Fibroblast of lung (primary cell): ENCODE results near the gene RBM28. TPM values are rescaled to one million over a fixed set of nuclear protein-coding genes. Genes with fewer than 3 reads are reported as not detected.

Experiments used
- DNase-seq, 2 donors: peaks; one replicate each; pipeline versions ENCODE4 v3.0.0 to v3.0.0-alpha.2; 2010; ENCODE audit warnings: low read depth in 2 of 2
- H2AFZ ChIP-seq: 2 replicates; pipeline ENCODE4 v1.5.1; 2012; ENCODE audit warnings: low read length, control low read depth, inconsistent platforms
- H3K27ac ChIP-seq: 2 replicates; pipeline ENCODE4 v1.5.1; 2011; ENCODE audit warnings: low read length, control low read depth; ENCODE audit not compliant: insufficient read depth
- H3K27me3 ChIP-seq: 2 replicates; pipeline ENCODE4 v1.5.1; 2011; ENCODE audit warnings: mild to moderate bottlenecking, low read length; ENCODE audit not compliant: control insufficient read depth, insufficient read depth
- H3K36me3 ChIP-seq: 2 replicates; pipeline ENCODE4 v1.5.1; 2011; ENCODE audit warnings: low read length; ENCODE audit not compliant: control insufficient read depth, insufficient read depth
- H3K4me1 ChIP-seq: 2 replicates; pipeline ENCODE4 v1.5.1; 2011; ENCODE audit warnings: low read length; ENCODE audit not compliant: control insufficient read depth, insufficient read depth; ENCODE audit errors: extremely low read depth
- H3K4me2 ChIP-seq: 2 replicates; pipeline ENCODE4 v1.5.1; 2011; ENCODE audit warnings: low read length, control low read depth; ENCODE audit not compliant: insufficient read depth; ENCODE audit errors: extremely low read depth
- H3K4me3 ChIP-seq, 4 experiments: fragments of 200-600 bp in 1 of 4; sonication (generic) in 1 of 4; replicated peaks in 1 of 4; 2 replicates each; pipeline ENCODE4 v1.5.1; 2011 to 2016; ENCODE audit warnings: low read length in 4 of 4, low read depth in 3 of 4, mild to moderate bottlenecking in 3 of 4, control low read depth in 2 of 4, inconsistent platforms in 1 of 4, mixed read lengths in 1 of 4; ENCODE audit not compliant: insufficient read depth in 1 of 4; ENCODE audit errors: control extremely low read depth in 1 of 4
- H3K79me2 ChIP-seq: 2 replicates; pipeline ENCODE4 v1.5.1; 2012; ENCODE audit warnings: mild to moderate bottlenecking, low read length, inconsistent platforms; ENCODE audit not compliant: control insufficient read depth, insufficient read depth
- H3K9ac ChIP-seq: 2 replicates; pipeline ENCODE4 v1.5.1; 2011; ENCODE audit warnings: mild to moderate bottlenecking, low read length, control low read depth; ENCODE audit not compliant: insufficient read depth
- H3K9me3 ChIP-seq: 2 replicates; pipeline ENCODE4 v1.5.1; 2012; ENCODE audit warnings: low read depth, low read length; ENCODE audit not compliant: control insufficient read depth, insufficient read depth
- H4K20me1 ChIP-seq: 2 replicates; pipeline ENCODE4 v1.5.1; 2011; ENCODE audit warnings: low read length; ENCODE audit not compliant: control insufficient read depth, insufficient read depth; ENCODE audit errors: extremely low read depth
- EZH2 ChIP-seq: IDR thresholded peaks from 2 replicates; pipeline ENCODE4 v1.5.1; 2012; ENCODE audit warnings: low read length, control low read depth, mild to moderate bottlenecking; ENCODE audit errors: missing control alignments
- polyA plus RNA-seq, 2 donors: library from polyadenylated mRNA; depleted of rRNA in 1 of 2; stranded (reverse) in 1 of 2; unstranded in 1 of 2; fragments of >200 nt; gene quantifications; 2 replicates each; pipeline ENCODE4 v1.2.1, GENCODE V29; 2011 to 2012; ENCODE audit warnings: missing spikeins in 1 of 2
- total RNA-seq: library from RNA; depleted of rRNA; stranded (reverse); fragments of >200 nt; gene quantifications from 2 replicates; pipeline ENCODE4 v1.2.1, GENCODE V29; 2014
- TF ChIP-seq, protein P1 (sequence below), 2 donors: IDR thresholded peaks in 1 of 2; conservative IDR thresholded peaks in 1 of 2; 1 replicate in 1 of 2; 2 replicates in 1 of 2; pipeline ENCODE4 v1.5.1; 2011 to 2012; ENCODE audit warnings: low read length in 2 of 2, control low read depth in 1 of 2, inconsistent platforms in 1 of 2, low read depth in 1 of 2, mild to moderate bottlenecking in 1 of 2

The RBM28 gene
- total and polyA plus RNA-seq, 2 donors (not counting 1 experiment from before 2014, with no cell fraction given): 11.2 to 22.9 TPM

DNA sequence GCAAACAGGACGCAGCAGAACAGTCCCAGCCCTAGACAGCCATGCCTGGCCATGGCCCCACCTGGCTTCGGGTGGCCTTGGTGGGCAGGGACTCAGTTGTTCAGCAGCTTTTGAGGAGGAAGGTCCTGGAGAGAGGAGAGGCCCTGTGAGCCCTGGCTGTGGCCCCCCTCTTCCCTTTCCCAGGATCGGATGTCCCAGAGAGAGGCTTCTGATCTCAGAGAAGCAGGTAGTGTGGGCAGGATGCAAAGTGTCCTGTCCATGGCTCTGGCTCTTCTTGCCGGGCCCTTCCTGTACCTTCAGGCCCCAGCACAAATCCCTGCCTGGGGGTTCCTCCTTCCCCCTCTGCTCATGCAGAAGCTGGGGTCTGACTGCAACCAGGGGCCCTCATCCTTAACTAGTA lies 16.2 kb upstream of the RBM28 start:
- no peaks in the 10 kb centered on the region for H3K4me1 ChIP-seq
- no peak for DNase-seq
- no peak overlapping the region for H3K4me2 ChIP-seq
- no peaks in the 10 kb centered on the region for H3K9me3 ChIP-seq
- no peak overlapping the region for H3K27ac ChIP-seq
- no peaks in the 10 kb centered on the region for H3K79me2 ChIP-seq
- no peaks in the 10 kb centered on the region for H3K36me3 ChIP-seq
- H4K20me1 ChIP-seq: no peaks in the 10 kb centered on the region
- H3K27me3 ChIP-seq: peaks cover 35% of the 10 kb centered on the region
- TF ChIP-seq, protein P1, sequence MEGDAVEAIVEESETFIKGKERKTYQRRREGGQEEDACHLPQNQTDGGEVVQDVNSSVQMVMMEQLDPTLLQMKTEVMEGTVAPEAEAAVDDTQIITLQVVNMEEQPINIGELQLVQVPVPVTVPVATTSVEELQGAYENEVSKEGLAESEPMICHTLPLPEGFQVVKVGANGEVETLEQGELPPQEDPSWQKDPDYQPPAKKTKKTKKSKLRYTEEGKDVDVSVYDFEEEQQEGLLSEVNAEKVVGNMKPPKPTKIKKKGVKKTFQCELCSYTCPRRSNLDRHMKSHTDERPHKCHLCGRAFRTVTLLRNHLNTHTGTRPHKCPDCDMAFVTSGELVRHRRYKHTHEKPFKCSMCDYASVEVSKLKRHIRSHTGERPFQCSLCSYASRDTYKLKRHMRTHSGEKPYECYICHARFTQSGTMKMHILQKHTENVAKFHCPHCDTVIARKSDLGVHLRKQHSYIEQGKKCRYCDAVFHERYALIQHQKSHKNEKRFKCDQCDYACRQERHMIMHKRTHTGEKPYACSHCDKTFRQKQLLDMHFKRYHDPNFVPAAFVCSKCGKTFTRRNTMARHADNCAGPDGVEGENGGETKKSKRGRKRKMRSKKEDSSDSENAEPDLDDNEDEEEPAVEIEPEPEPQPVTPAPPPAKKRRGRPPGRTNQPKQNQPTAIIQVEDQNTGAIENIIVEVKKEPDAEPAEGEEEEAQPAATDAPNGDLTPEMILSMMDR (conservative IDR thresholded peaks at IDR 0.05 in 1 of 2, IDR thresholded peaks at IDR 0.05 in 1 of 2; ENCODE audit: low read depth in 1 of 2, low read length in 2 of 2): no peak
- TF ChIP-seq EZH2: no peak
- H2AFZ ChIP-seq: no peak overlapping the region
- no peak overlapping the region for H3K9ac ChIP-seq
- no peak overlapping the region for H3K4me3 ChIP-seq

DNA sequence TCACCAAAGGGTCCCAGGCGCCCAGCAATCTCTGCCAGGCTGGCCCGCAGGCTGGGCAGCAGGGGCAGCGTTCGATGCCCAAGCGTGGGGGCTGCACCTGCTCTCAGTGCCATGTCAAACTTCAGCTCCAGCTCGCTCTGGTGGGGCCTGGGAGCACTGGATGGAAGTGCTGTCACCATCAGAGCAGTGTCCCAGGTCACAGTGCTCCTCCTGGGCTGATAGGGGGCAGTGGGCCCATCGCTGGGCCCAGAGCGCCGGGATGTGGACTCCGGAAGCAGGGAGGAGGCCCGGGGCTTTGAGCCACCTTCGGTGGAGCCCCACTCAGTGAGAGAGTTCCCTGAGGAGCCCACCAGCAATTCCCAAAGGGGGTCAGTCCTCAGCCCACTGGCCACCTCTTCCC lies 15.6 kb upstream of the RBM28 start:
- H3K9ac ChIP-seq: no peak overlapping the region
- no peak overlapping the region for H2AFZ ChIP-seq
- no peaks in the 10 kb centered on the region for H3K79me2 ChIP-seq
- no peaks in the 10 kb centered on the region for H3K9me3 ChIP-seq
- H3K27ac ChIP-seq: no peak overlapping the region
- DNase-seq: no peak
- no peaks in the 10 kb centered on the region for H3K36me3 ChIP-seq
- no peak overlapping the region for H3K4me2 ChIP-seq
- no peaks in the 10 kb centered on the region for H4K20me1 ChIP-seq
- no peaks in the 10 kb centered on the region for H3K4me1 ChIP-seq
- no peak overlapping the region for H3K4me3 ChIP-seq
- no peak for TF ChIP-seq EZH2
- TF ChIP-seq, protein P1 (conservative IDR thresholded peaks at IDR 0.05 in 1 of 2, IDR thresholded peaks at IDR 0.05 in 1 of 2; ENCODE audit: low read depth in 1 of 2, low read length in 2 of 2): no peak
- H3K27me3 ChIP-seq: peaks cover 34% of the 10 kb centered on the region

DNA sequence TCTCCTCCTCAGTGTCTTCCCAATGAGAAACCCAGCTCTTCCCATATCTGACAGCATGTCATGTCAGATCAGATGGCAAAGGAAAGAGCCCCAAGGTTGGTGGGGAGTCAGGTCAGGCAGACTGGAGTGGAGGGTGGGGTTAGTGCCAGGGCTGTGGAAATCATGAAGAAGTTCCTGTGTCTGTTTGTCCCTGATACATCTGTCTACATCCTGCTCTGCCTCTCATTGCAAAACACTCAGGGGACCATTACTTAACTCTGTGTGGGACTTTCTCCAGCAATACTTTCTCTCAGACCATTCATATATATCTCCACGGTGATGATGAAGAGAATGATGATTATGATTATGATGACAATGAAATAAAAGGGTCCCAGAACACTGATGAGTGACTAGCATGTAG lies 14.5 kb upstream of the RBM28 start:
- no peaks in the 10 kb centered on the region for H3K79me2 ChIP-seq
- no peak for DNase-seq
- H3K27me3 ChIP-seq: peaks cover 35% of the 10 kb centered on the region
- H3K4me2 ChIP-seq: no peak overlapping the region
- H3K4me1 ChIP-seq: no peaks in the 10 kb centered on the region
- TF ChIP-seq EZH2: no peak
- TF ChIP-seq, protein P1 (conservative IDR thresholded peaks at IDR 0.05 in 1 of 2, IDR thresholded peaks at IDR 0.05 in 1 of 2; ENCODE audit: low read depth in 1 of 2, low read length in 2 of 2): no peak
- no peak overlapping the region for H3K4me3 ChIP-seq
- no peaks in the 10 kb centered on the region for H3K9me3 ChIP-seq
- no peak overlapping the region for H2AFZ ChIP-seq
- no peak overlapping the region for H3K9ac ChIP-seq
- no peaks in the 10 kb centered on the region for H3K36me3 ChIP-seq
- no peak overlapping the region for H3K27ac ChIP-seq
- no peaks in the 10 kb centered on the region for H4K20me1 ChIP-seq
